Measurements from ENCODE around the gene DHRSX.
"Not testable (repeated sequence)": the region's sequence is repeated elsewhere in the genome, so short reads cannot be mapped to it uniquely, and the experiment has no call there.

Gene DHRSX

GRCh38 chrX:2220829-2221567 is 279.8 kb downstream of the DHRSX start:
- no peak for DNase-seq (ENCODE audit: low read depth, low spot score)
- H3K4me3 ChIP-seq (ENCODE audit: low read depth, low read length), result no peak overlapping the region
- ChIA-PET CTCF (no interaction called here), POLR2A (no interaction called here)
- no peak for TF ChIP-seq CTCF (IDR thresholded peaks at IDR 0.05; ENCODE audit: insufficient read depth, low read length, missing control alignments)

GRCh38 chrX:2220296-2220695 is 280.5 kb downstream of the DHRSX start:
- no peak for DNase-seq (ENCODE audit: low read depth, low spot score)
- CTCF ChIA-PET, result no interaction called here
- POLR2A ChIA-PET, result no interaction called here
- no peak overlapping the region for H3K4me3 ChIP-seq (ENCODE audit: low read depth, low read length)
- TF ChIP-seq CTCF (IDR thresholded peaks at IDR 0.05; ENCODE audit: insufficient read depth, low read length, missing control alignments), result no peak

GRCh38 chrX:2214138-2214823 is 286.5 kb downstream of the DHRSX start:
- POLR2A ChIA-PET; CTCF ChIA-PET; DNase-seq (ENCODE audit: low read depth, low spot score); H3K4me3 ChIP-seq (ENCODE audit: low read depth, low read length): not testable (repeated sequence)

GRCh38 chrX:2211667-2212066 is 289.1 kb downstream of the DHRSX start:
- DNase-seq (ENCODE audit: low read depth, low spot score); POLR2A ChIA-PET; CTCF ChIA-PET; H3K4me3 ChIP-seq (ENCODE audit: low read depth, low read length): not testable (repeated sequence)

GRCh38 chrX:2193273-2193592 is 307.5 kb downstream of the DHRSX start:
- CTCF ChIA-PET, result no interaction called here
- POLR2A ChIA-PET, result no interaction called here
- TF ChIP-seq CTCF (IDR thresholded peaks at IDR 0.05; ENCODE audit: insufficient read depth, low read length, missing control alignments), result no peak

GRCh38 chrX:2192584-2193272 is 308.0 kb downstream of the DHRSX start:
- ChIA-PET POLR2A (no interaction called here), CTCF (no interaction called here)
- TF ChIP-seq CTCF (IDR thresholded peaks at IDR 0.05; ENCODE audit: insufficient read depth, low read length, missing control alignments), result no peak
- no peak for DNase-seq (ENCODE audit: low read depth, low spot score)
- no peak overlapping the region for H3K4me3 ChIP-seq (ENCODE audit: low read depth, low read length)

More at GRCh38 chrX:2193273-2193592, 307.5 kb downstream of the DHRSX start:
- DNase-seq (ENCODE audit: low read depth, low spot score), result no peak
- H3K4me3 ChIP-seq (ENCODE audit: low read depth, low read length), result no peak overlapping the region

- no peak overlapping the region for H3K4me3 ChIP-seq (ENCODE audit: low read depth, low read length)
- POLR2A ChIA-PET, result no interaction called here
- DNase-seq (ENCODE audit: low read depth, low spot score), result no peak
- CTCF ChIA-PET, result no interaction called here
- TF ChIP-seq CTCF (IDR thresholded peaks at IDR 0.05; ENCODE audit: insufficient read depth, low read length, missing control alignments), result no peak
Observed at GRCh38 chrX:2188840-2189239, 311.9 kb downstream of the DHRSX start.
